Left ventricle myocardium inferior (tissue), 1 donor: ENCODE data around the gene NEDD4L. TPM values are rescaled to one million over a fixed set of nuclear protein-coding genes. Genes with fewer than 3 reads are reported as not detected.

Experiments used
- DNase-seq: peaks from one replicate; pipeline ENCODE4 v3.0.0-alpha.2; 2020
- H3K27ac ChIP-seq: fragments of 200-600 bp; replicated peaks from 2 replicates; pipeline ENCODE4 v1.8.0; 2021
- H3K27me3 ChIP-seq: fragments of 200-600 bp; 2 replicates; pipeline ENCODE4 v1.8.0; 2021; ENCODE audit warnings: low read depth
- H3K36me3 ChIP-seq: fragments of 200-600 bp; 2 replicates; pipeline ENCODE4 v1.8.0; 2021
- H3K4me1 ChIP-seq: fragments of 200-600 bp; 2 replicates; pipeline ENCODE4 v1.8.0; 2021
- H3K4me3 ChIP-seq: fragments of 200-600 bp; 2 replicates; pipeline ENCODE4 v1.8.0; 2021; ENCODE audit warnings: mild to moderate bottlenecking, moderate library complexity
- H3K9me3 ChIP-seq: fragments of 200-600 bp; replicated peaks from 2 replicates; pipeline ENCODE4 v1.8.0; 2021
- CTCF ChIP-seq: fragments of 200-600 bp; IDR thresholded peaks from 2 replicates; pipeline ENCODE4 v1.8.0; 2021; ENCODE audit warnings: antibody characterized with exemption, mild to moderate bottlenecking, borderline replicate concordance
- intact Hi-C: fragments of 100-400 bp; cut with micrococcal nuclease; formaldehyde crosslinking; loops from one replicate; pipeline ENCODE4 v1.11.0; 2022
- total RNA-seq: library from RNA; stranded (reverse); fragmentation: NEBNext Ultra II Directional; extraction: Animal tissue kit (Norgen Biotek cat#: 25700); gene quantifications from one replicate; pipeline ENCODE4 v1.2.1, GENCODE V29; 2021
- donor health status: DM: no; HTN: yes; CAD: no; lungs with severe emphysema.

The NEDD4L gene
- total RNA-seq, 1 donor from 2014 or later, result 45.8 TPM

- Histone ChIP-seq H3K27me3 (no peaks in the 10 kb centered on the region), H3K27ac (no peak overlapping the region), H3K4me1 (peaks cover 5% of the 10 kb centered on the region), H3K4me3 (no peak overlapping the region), H3K9me3 (no peaks in the 10 kb centered on the region), H3K36me3 (no peaks in the 10 kb centered on the region)
- intact Hi-C loops, result no loop called here
- no peak for TF ChIP-seq CTCF
- no peak for DNase-seq
Observed at GRCh38 chr18:58181988-58182387, 138.0 kb downstream of the NEDD4L start.

GRCh38 chr18:58183226-58183625 lies 139.2 kb downstream of the NEDD4L start:
- no peaks in the 10 kb centered on the region for H3K9me3 ChIP-seq
- H3K27ac ChIP-seq, result no peak overlapping the region
- DNase-seq, result no peak
- intact Hi-C loops, result no loop called here
- H3K27me3 ChIP-seq, result no peaks in the 10 kb centered on the region
- TF ChIP-seq CTCF, result no peak
- no peaks in the 10 kb centered on the region for H3K36me3 ChIP-seq
- peaks cover 6% of the 10 kb centered on the region for H3K4me1 ChIP-seq
- H3K4me3 ChIP-seq, result no peak overlapping the region

DNA sequence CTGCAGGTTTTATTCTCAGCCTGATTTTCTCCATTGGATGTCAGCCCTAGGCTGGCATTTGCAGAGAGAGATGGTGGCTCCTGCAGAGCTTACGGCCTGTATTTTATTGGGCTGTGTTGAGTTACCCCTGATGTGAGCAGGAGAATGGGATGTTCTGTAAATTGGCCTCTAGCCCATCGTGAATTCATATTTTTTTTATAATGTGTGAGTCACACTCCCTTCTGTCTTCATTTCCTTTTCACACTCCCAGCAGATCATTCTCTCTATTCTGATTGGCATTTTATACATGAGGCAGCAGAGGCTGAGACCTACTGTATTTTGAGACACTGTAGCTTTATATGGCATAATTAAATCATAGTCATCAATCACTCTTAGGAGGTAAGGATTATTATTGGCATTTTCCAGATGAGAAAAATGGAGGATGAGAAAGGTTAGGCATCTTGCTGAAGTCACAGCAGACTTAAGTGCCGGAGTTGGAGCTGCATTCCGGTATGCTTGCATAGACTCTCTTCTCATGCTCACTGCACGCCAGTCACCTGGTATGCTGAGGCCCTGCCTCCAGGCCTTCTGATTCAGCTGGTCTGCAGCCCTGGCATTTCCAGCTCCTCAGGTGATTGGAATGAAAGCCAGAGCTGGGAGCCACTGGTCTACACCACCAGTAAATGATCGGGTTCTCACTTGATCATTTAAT lies 142.4 kb downstream of the NEDD4L start:
- Histone ChIP-seq H3K36me3 (no peaks in the 10 kb centered on the region), H3K4me3 (no peak overlapping the region), H3K27me3 (no peaks in the 10 kb centered on the region), H3K27ac (no peak overlapping the region), H3K9me3 (no peaks in the 10 kb centered on the region), H3K4me1 (peaks cover 14% of the 10 kb centered on the region)
- intact Hi-C loops, result no loop called here
- TF ChIP-seq CTCF, result no peak
- DNase-seq, result no peak

DNA sequence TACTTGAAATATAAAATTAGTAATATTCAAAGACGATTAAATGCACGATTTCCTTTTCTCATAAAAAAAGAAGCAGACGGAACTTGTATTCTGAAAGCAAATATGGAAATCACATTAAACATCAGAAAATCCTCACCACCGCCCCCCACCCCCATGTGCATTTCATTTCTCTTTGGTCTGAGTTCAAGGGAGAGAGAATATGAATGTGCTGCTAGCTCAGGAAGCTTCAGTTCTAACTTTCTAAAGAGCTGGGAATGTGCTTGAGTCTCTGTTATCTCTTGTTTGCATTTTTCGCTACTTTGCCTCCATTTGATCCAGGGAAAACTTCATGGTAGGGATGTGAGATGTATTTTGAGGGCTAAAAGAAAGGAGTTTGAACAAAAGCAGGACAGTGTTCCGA lies 143.6 kb downstream of the NEDD4L start:
- intact Hi-C loops, result no loop called here
- DNase-seq, result no peak

DNA sequence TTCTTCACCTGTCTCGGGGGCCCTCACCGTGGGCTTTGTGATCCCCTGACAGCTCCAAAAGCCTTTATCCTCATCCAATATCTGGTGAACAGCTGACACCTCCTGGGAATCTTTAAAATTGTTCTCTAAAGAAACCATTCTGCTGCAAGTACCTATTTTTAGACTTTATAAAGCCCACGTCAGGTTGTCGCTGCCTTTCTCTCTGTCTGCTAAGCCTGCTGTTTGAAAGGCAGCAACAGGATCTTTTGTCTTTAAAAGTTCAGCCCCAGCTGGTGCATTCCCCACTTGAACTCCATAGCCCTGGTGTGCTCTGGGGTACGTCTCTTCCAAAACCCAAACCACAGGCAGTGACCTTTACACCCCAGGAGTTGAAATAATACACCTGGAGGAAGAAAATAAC lies 145.0 kb downstream of the NEDD4L start:
- H3K9me3 ChIP-seq, result no peaks in the 10 kb centered on the region
- peaks cover 33% of the 10 kb centered on the region for H3K4me1 ChIP-seq
- H3K27ac ChIP-seq, result no peak overlapping the region
- TF ChIP-seq CTCF, result no peak
- H3K27me3 ChIP-seq, result no peaks in the 10 kb centered on the region
- no peak for DNase-seq
- no peaks in the 10 kb centered on the region for H3K36me3 ChIP-seq
- no peak overlapping the region for H3K4me3 ChIP-seq
- intact Hi-C loops, result no loop called here

More for the DNA sequence above, 143.6 kb downstream of the NEDD4L start:
- no peaks in the 10 kb centered on the region for H3K36me3 ChIP-seq
- no peaks in the 10 kb centered on the region for H3K9me3 ChIP-seq
- no peak for TF ChIP-seq CTCF
- H3K27me3 ChIP-seq, result no peaks in the 10 kb centered on the region
- peaks cover 20% of the 10 kb centered on the region for H3K4me1 ChIP-seq
- no peak overlapping the region for H3K4me3 ChIP-seq
- H3K27ac ChIP-seq, result no peak overlapping the region
